ENCODE results near the gene RFX4. TPM values are rescaled to one million over a fixed set of nuclear protein-coding genes. Genes with fewer than 3 reads are reported as not detected.

The RFX4 gene
- total RNA-seq, 1 experiment from 2014 or later: not detected

DNA sequence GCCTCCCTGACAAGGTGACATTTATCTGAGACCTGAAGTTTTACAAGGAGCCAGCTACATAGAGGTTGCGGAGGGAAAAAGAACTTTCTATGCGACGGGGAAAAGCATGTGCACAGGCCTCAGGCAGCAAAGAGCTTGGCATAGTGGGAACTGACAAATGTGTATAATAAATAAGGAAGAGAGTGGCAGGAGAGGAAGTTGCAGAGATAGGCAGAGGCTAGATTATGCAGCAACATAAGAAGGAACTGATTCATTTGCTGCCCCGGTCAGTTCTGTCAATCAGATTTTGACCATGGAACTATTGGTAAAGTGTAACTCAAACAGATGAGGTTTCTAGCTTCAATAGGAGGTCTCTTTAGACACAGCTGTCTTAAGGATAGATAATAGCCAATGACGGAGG, 158.0 kb downstream of the RFX4 start:
- POLR2A ChIA-PET: no interaction called here
- H2AFZ ChIP-seq (ENCODE audit: low read depth, low read length, poor library complexity, severe bottlenecking): no peak overlapping the region
- no peak for ATAC-seq
- no peak overlapping the region for H3K4me2 ChIP-seq (ENCODE audit: low read length)
- H4K20me1 ChIP-seq (ENCODE audit: insufficient read depth): no peaks in the 10 kb centered on the region
- DNase-seq (ENCODE audit: low read depth, low spot score): no peak
- H3K27ac ChIP-seq (ENCODE audit: low read depth, low read length): no peak overlapping the region
- H3K4me1 ChIP-seq (ENCODE audit: control insufficient read depth in 1 of 2, insufficient read depth in 2 of 2, low read length in 2 of 2): peaks cover 3 to 5% of the 10 kb centered on the region in 2 experiments; a peak in 2 of 4 replicates
- RAD21 ChIA-PET (ENCODE audit: low non-redundant PET in 1 of 2, low total read pairs in 2 of 2, uncharacterized antibody in 2 of 2, unreplicated experiment in 2 of 2): no interaction called here
- no peaks in the 10 kb centered on the region for H3K79me2 ChIP-seq (ENCODE audit: insufficient read depth, low read length)
- intact Hi-C loops (cut with micrococcal nuclease): no loop called here
- H3K9me3 ChIP-seq (ENCODE audit: control insufficient read depth in 1 of 2, insufficient read depth in 1 of 2, low read depth in 1 of 2, low read length in 2 of 2): no peaks in the 10 kb centered on the region
- no TSS peak for BruUV-seq (replicated peaks)
- no peaks in the 10 kb centered on the region for H3K9me2 ChIP-seq (ENCODE audit: insufficient read depth)
- H3K9ac ChIP-seq (ENCODE audit: low read length): no peak overlapping the region
- H3K4me3 ChIP-seq (replicated peaks in 1 of 2; ENCODE audit: low read depth in 1 of 2, low read length in 2 of 2): no peak overlapping the region
- no peaks in the 10 kb centered on the region for H3K36me3 ChIP-seq (ENCODE audit: control insufficient read depth in 1 of 2, insufficient read depth in 2 of 2, low read length in 2 of 2)
- TF ChIP-seq ZNF274 (IDR thresholded peaks at IDR 0.05; ENCODE audit: low read depth, low read length): no peak
- TF ChIP-seq, protein P1, sequence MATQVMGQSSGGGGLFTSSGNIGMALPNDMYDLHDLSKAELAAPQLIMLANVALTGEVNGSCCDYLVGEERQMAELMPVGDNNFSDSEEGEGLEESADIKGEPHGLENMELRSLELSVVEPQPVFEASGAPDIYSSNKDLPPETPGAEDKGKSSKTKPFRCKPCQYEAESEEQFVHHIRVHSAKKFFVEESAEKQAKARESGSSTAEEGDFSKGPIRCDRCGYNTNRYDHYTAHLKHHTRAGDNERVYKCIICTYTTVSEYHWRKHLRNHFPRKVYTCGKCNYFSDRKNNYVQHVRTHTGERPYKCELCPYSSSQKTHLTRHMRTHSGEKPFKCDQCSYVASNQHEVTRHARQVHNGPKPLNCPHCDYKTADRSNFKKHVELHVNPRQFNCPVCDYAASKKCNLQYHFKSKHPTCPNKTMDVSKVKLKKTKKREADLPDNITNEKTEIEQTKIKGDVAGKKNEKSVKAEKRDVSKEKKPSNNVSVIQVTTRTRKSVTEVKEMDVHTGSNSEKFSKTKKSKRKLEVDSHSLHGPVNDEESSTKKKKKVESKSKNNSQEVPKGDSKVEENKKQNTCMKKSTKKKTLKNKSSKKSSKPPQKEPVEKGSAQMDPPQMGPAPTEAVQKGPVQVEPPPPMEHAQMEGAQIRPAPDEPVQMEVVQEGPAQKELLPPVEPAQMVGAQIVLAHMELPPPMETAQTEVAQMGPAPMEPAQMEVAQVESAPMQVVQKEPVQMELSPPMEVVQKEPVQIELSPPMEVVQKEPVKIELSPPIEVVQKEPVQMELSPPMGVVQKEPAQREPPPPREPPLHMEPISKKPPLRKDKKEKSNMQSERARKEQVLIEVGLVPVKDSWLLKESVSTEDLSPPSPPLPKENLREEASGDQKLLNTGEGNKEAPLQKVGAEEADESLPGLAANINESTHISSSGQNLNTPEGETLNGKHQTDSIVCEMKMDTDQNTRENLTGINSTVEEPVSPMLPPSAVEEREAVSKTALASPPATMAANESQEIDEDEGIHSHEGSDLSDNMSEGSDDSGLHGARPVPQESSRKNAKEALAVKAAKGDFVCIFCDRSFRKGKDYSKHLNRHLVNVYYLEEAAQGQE (IDR thresholded peaks at IDR 0.05; ENCODE audit: low read depth): no peak
- CTCF ChIA-PET: no interaction called here
- H3K27me3 ChIP-seq (ENCODE audit: insufficient read depth, low read length): peaks cover 10% of the 10 kb centered on the region

DNA sequence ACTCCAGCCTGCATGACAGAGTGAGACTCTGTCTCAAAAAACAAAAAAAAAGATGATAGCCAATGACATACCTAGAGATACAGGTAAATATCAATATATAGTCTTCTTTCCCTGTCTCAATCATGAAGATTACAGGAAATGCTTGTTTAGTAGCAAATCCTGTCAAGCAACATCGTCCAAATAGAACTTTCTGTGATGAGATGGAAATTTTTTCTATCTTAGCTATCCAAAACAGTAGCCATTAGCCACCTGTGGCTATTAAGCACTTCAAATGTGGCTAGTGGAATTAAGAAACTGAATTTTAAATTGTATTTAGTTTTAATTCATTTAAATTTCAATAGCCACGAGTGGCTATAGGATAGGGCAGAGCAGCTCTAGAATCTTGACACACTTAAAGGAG, 158.4 kb downstream of the RFX4 start:
- Histone ChIP-seq H2AFZ (ENCODE audit: low read depth, low read length, poor library complexity, severe bottlenecking) (no peak overlapping the region), H3K4me1 (ENCODE audit: control insufficient read depth in 1 of 2, insufficient read depth in 2 of 2, low read length in 2 of 2) (peaks cover 3 to 5% of the 10 kb centered on the region in 2 experiments; a peak in 2 of 4 replicates), H3K9me3 (ENCODE audit: control insufficient read depth in 1 of 2, insufficient read depth in 1 of 2, low read depth in 1 of 2, low read length in 2 of 2) (no peaks in the 10 kb centered on the region), H3K36me3 (ENCODE audit: control insufficient read depth in 1 of 2, insufficient read depth in 2 of 2, low read length in 2 of 2) (no peaks in the 10 kb centered on the region), H3K27ac (ENCODE audit: low read depth, low read length) (no peak overlapping the region), H3K27me3 (ENCODE audit: insufficient read depth, low read length) (peaks cover 10% of the 10 kb centered on the region), H3K4me2 (ENCODE audit: low read length) (no peak overlapping the region), H4K20me1 (ENCODE audit: insufficient read depth) (no peaks in the 10 kb centered on the region), H3K9ac (ENCODE audit: low read length) (no peak overlapping the region), H3K9me2 (ENCODE audit: insufficient read depth) (no peaks in the 10 kb centered on the region), H3K79me2 (ENCODE audit: insufficient read depth, low read length) (no peaks in the 10 kb centered on the region), H3K4me3 (replicated peaks in 1 of 2; ENCODE audit: low read depth in 1 of 2, low read length in 2 of 2) (no peak overlapping the region)
- intact Hi-C loops (cut with micrococcal nuclease): no loop called here
- POLR2A ChIA-PET: no interaction called here
- ATAC-seq (no peak), DNase-seq (ENCODE audit: low read depth, low spot score) (no peak)
- RAD21 ChIA-PET (ENCODE audit: low non-redundant PET in 1 of 2, low total read pairs in 2 of 2, uncharacterized antibody in 2 of 2, unreplicated experiment in 2 of 2): no interaction called here
- BruUV-seq (replicated peaks): no TSS peak
- CTCF ChIA-PET: no interaction called here
- TF ChIP-seq, protein P2, sequence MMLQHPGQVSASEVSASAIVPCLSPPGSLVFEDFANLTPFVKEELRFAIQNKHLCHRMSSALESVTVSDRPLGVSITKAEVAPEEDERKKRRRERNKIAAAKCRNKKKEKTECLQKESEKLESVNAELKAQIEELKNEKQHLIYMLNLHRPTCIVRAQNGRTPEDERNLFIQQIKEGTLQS (IDR thresholded peaks at IDR 0.05): no peak
- TF ChIP-seq FOSL1 (IDR thresholded peaks at IDR 0.05; ENCODE audit: low read depth) (no peak), SIN3A (IDR thresholded peaks at IDR 0.05; ENCODE audit: low read depth) (no peak), EZH2 (IDR thresholded peaks at IDR 0.05) (no peak), ELF1 (IDR thresholded peaks at IDR 0.05; ENCODE audit: borderline replicate concordance, low read depth) (no peak), RAD21 (IDR thresholded peaks at IDR 0.05; ENCODE audit: low read depth) (no peak), JUND (IDR thresholded peaks at IDR 0.05) (no peak), SP1 (IDR thresholded peaks at IDR 0.05; ENCODE audit: low read depth) (no peak), EGR1 (IDR thresholded peaks at IDR 0.05; ENCODE audit: low read depth) (no peak), TCF7L2 (IDR thresholded peaks at IDR 0.05; ENCODE audit: borderline replicate concordance, extremely low read depth, insufficient read depth, insufficient read length) (no peak), ZFX (IDR thresholded peaks at IDR 0.05) (no peak), ZNF274 (IDR thresholded peaks at IDR 0.05; ENCODE audit: low read depth, low read length) (no peak)
- TF ChIP-seq, protein P3, sequence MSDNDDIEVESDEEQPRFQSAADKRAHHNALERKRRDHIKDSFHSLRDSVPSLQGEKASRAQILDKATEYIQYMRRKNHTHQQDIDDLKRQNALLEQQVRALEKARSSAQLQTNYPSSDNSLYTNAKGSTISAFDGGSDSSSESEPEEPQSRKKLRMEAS (IDR thresholded peaks at IDR 0.05): no peak
- TF ChIP-seq, protein P4, sequence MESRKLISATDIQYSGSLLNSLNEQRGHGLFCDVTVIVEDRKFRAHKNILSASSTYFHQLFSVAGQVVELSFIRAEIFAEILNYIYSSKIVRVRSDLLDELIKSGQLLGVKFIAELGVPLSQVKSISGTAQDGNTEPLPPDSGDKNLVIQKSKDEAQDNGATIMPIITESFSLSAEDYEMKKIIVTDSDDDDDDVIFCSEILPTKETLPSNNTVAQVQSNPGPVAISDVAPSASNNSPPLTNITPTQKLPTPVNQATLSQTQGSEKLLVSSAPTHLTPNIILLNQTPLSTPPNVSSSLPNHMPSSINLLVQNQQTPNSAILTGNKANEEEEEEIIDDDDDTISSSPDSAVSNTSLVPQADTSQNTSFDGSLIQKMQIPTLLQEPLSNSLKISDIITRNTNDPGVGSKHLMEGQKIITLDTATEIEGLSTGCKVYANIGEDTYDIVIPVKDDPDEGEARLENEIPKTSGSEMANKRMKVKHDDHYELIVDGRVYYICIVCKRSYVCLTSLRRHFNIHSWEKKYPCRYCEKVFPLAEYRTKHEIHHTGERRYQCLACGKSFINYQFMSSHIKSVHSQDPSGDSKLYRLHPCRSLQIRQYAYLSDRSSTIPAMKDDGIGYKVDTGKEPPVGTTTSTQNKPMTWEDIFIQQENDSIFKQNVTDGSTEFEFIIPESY (IDR thresholded peaks at IDR 0.05; ENCODE audit: extremely low read depth, insufficient replicate concordance, low read length): no peak

Data from HCT116 (cell line).